Stimulated activated CD4-positive, alpha-beta T cell treated with anti-CD3 and anti-CD28 coated beads, Interleukin-1b, Interleukin-23, amount 100 ng/mL, for 1 hour (primary cell): ENCODE results near the gene CACNA1D.
"Not testable (repeated sequence)": the region's sequence is repeated elsewhere in the genome, so short reads cannot be mapped to it uniquely, and the experiment has no call there.

Experiments
- DNase-seq, 2 donors: peaks; one replicate each; pipeline ENCODE4 v3.0.0-alpha.2; 2020; ENCODE audit warnings: low read depth in 2 of 2

CACNA1D gene

DNA sequence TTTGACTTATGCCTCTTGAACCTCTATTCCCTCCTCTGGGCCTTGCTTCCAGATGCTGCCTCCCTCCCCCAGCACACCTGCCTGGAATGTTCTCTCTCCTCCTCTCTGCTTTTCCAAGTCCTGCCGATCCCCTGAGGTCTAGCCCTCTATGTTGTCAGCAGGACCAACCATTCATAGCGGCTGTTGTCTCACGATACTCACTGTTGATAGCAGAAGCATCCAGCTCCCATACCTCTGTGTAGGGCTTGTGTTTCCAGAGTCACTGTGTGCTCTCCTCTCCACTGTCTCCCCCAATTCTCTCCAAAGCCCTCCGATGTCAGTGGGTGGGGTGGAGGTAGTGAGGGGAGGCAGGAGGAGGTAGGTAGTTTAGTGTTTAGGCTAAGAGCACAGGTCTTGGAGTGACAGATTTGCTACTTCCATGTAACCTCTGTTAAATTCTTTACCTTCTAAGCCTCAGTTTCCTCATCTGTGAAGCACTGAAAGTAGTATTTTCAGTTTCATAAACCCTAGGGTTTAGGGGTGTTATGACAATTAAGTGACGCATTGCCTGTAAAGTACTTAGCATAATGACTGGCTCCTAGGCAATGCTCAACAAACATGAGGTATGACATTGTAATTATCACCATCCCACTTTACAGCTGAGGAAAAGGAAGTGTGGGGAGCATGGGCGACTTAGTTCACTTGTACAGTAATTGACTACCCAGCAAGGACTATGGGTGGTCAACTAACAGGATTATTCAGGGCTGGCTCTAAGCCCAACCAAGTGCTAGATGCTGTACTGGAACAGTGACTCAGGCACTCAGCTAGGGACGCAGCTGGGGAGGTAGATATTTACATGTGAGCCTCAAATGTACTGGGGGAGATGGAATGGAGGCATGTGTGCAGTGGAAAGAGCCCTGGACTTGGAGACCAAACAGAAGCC lies 122.8 kb downstream of the CACNA1D start:
- DNase-seq: no peak

DNA sequence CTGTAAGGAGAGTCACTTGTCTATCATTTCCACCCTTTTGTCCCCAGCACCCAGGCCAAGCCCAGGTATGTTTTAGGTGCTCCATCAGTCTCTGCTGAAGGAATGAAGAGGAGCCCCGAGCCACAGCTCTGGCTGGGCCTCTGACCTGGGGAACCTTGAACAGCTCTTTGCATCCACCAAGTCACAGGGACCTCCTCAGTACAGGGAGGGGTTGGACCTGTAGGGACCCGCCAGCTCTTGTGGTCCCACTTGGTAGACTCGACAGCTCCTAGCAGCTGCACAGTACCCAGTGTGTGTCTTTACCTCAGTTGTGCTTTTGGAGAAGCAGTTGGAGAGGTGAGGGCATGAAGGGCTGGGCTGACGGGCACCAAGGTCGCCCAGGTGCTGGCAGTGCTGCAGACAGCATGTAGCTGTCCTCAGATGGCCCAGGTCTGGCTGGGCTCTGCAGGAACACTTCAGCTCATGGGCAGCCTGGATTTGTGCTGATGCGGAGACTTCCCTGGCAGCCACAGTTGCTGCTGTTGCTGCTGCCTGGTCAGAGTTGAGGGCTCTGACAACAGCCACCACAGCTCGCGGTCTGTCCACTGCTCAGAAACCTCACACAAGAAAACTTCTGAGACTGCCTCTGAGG lies 123.6 kb downstream of the CACNA1D start:
- no peak for DNase-seq

DNA sequence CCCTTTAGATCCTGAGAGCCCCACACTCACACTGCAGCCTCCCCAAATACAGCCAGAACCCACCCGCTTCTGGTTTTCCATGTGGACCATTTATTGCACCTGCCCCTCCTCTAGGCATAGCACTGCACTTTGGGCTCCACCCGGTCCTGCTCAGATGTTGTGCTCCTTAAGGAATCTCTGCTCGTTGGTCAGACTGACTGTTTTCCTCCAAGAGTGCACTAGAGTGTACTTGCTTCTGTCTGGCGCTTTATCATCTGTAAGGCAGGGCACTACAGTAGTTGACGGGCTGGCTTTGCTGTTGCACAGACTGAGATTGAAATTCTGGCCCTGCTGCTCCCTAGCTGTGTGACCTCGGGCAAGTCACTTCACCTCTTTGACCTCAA lies 124.1 kb downstream of the CACNA1D start:
- no peak for DNase-seq

DNA sequence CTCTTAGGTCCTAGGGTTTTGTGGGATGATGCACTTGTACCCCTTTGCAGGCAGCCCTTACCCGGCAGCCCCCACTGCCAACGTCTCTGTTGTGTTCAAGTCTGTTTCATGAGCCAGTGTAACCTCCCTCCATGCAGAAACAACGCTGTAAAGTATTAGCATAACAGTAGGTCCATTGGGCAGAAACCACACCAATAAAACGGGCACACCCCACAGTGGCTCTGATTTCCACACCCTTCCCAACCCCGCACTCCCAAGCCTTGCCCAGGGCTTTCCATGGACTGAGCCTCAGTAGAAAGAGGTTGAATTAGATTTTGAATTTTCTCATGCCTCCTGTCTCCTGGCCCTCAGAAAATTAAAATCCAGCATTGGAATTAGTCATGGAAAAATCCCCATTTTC lies 124.5 kb downstream of the CACNA1D start:
- DNase-seq: no peak

DNA sequence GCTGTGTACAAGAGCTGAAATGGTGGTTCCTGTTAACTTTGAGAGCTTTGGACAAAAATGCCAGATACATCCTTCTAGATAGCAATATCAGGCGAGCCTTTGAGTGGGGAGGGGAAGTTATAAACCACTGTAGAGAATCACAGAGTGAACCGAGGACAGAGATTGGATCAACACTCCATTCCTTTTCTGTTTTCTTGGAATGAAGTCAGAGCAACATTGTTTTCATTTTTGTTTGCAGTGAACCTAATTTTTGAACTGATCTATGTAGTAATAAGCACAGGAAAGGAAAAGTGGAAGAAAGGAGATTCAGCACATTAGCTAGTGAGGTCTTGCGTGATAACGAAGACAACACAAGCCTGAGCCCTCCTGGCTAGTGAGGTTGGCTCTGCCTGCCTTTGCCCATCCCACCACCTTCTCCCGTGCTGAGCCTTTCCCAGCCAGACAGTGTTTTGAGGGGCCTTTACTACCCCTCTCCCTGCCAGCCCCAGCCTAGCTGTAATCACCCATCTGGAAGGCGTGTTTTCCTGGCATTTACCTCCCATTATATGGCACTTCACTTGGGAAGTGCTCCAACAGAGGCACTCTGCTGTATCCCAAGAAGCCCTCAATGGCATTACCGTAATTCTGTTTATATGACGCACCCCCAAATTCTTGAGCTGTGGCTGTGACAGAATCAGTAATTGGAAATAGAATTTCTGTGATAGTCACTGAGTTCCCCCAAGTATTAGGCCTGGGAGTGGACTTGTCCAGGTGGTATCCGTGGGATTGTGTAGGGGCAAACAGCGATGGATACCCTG lies 129.8 kb downstream of the CACNA1D start:
- no peak for DNase-seq

DNA sequence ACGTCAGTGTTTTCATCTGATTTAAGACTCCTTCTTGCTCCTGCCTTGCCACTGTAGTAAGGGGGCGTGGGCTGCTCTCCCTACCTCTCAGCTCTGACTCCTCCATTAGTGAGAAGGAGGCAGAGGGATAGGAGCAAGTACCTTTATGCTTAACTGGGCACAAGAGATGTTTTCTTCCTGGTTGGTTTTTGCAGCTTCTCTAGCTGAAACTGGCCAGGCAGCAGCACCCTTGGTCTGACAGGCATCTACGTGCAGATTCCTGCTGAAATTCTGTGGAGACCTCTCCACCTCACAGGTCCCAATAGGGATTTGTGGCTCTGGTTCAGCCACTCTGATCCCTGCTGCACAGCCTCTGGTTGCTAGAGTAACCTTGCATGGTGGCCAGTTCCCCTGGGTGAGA lies 132.5 kb downstream of the CACNA1D start:
- no peak for DNase-seq

DNA sequence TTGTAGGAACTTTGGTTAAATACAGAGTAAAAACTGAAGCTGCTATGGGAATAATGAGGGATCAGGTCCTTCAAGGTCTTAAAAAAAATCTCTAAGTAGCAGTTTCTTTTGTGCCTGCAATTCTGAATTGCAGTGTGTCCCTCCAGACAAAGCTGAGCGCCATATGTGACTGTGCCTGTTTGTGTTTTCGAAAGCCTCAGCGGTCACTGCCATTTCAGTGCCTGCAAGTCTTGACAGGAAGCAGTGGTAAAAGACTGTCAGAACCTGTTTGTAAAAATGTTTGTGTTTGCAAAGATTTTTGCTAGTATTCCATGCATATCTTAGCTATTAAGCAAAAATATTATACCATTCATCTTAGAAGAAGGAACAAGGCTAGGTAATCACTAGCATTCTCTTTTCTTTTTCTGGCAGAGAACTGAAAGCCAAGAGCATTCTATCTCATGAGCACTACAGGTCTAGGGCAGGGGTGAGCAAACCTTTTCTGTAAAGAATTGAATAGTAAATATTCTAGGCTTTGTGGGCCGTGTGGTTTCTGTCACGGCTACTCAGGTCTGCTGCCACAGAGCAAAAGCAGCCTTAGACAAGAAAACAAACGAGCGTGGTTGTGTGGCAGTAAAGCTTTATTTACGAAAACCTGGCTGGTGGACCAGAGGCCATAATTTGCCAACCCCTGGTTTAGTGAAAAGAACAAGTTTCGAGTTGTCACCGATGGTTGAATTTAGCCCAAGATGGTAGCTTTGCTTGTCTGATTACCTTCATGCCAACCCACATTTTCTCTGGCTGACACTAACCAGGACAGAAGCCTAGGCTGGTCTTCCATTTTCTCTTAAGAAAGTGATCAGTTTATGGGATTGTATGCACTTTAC lies 134.4 kb downstream of the CACNA1D start:
- DNase-seq: no peak

DNA sequence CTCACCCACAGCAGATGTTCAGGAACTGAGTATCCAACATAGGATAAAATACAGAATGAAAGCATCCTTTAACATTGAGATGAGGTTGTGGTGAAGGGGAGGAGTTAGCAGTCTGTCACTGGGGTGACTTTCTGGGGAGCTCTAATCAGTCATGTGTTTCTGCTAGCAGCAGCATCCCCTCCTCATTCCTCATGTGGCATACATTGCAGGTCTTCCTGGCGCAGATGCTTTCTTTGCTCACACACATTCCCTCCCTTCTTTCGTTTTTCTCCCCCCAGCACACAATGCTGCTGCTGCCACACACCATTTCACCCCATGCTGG lies 135.0 kb downstream of the CACNA1D start:
- no peak for DNase-seq

DNA sequence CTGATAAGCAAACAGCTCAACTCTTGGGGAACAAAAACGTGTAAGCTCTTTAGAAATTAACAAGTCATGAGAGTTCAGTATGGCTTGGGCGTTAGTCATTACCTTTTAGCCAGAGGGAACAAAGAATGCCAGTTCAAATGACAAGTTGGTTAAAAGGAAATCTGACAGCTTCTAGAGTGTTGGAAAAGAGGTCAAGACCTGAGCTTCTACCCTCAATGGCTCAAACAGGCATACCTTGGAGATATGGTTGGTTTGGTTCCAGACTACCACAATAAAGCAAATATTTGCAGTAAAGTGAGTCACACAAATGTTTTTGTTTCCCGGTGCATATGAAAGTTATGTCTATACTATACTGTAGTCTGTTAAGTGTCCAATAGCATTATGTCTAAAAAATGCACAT lies 136.1 kb downstream of the CACNA1D start:
- no peak for DNase-seq

DNA sequence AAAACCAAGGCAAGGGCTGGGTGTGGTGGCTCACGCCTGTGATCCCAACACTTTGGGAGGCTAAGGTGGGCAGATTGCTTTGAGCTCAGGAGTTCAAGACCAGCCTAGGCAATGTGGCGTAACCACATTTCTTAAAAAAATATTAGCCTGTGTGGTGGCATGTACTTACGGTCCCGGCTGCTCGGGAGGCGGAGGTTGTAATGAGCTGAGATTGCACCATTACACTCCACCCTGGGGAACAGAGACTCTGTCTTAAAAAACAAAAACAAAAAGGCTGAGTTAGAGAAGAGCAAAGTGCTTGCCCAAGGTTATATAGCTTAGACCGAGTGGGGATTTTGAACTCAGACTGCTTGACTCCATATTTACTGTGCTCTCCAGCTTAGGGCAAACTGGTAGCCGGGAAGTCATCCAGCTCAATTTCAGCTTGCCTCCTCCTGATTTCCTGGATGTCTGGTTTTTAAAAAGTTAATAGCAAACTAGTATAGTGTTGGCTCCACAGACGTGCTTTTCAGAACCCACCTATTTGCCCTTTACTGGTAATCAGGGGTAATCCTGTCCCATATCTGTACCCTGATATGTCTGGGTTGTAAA lies 138.9 kb downstream of the CACNA1D start:
- DNase-seq: no peak

DNA sequence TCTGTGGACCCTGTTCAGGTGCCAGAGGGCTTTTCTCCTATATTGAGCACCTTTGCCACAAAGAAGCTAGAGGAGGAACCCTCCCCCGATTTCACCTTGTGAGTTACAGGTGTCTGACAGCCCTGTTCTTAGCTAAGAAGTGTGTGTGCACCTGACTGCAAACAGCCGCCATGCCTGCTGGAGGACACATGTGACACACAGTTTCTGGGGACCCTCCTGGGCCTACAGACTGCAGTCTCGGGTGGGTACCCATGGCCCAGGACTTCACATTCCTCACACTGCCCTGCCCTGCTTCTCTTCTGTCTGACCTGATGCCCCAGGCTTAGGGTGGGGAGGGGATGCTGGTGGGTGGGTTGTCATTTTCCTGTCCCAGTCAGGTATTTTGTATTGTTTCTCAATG lies 140.6 kb downstream of the CACNA1D start:
- no peak for DNase-seq

DNA sequence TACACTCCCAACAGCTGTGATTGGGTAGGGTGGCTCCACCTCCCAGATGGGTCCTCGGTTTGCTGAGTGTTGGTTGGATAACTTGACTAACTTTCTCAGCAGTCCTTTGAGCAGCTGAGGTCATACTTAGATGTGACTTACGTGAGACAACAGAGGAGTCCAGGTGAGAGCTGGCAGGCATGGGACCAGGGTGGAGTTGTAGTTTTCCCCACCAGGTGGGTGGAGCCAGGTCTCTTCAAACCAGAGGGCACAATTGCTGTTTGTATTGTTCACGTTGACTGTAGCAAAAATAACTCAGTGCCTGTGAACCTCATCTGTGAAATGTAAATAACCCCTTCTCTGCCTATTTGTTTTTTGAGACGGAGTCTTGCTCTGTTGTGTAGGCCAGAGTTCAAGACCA lies 144.4 kb downstream of the CACNA1D start:
- not testable (repeated sequence) for DNase-seq

DNA sequence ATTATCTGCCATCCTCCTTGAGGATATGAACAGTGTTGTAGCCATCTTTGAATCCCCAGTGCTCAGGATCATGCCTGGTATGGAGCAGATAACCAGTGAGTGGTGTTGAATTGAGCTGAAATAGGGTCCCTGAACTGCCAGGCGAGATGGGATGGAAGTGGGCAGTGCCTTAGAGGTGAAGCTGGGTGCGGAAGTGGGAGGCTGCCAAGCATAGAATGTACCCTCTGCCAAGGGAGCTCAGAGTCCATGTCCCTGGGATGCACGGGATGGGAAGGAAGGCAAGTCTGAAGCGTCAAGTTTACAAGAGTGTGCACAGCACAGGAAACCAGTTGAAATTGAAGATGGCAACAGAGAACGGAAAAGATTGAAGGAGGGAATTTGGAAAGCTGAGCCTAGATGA lies 147.0 kb downstream of the CACNA1D start:
- no peak for DNase-seq

DNA sequence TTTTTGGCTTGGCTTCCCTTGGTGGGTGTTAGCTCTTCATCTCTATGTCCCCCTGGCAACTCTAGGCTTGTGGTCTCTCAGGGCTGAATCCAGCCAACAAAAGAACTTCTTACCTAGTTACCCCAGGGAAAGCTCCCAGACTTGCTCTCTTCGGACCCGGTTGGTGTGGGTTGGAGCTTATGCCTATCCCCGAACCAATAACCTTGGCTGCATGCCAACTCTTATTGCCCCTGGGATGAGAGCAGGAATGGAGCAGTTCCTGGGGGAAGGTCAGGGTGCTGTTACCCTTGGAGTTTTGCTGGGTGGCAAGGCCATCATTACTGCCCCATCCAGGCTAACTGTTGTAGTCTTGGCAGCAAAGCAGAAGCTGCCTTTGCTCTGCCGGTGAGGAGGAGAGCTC lies 147.8 kb downstream of the CACNA1D start:
- no peak for DNase-seq

DNA sequence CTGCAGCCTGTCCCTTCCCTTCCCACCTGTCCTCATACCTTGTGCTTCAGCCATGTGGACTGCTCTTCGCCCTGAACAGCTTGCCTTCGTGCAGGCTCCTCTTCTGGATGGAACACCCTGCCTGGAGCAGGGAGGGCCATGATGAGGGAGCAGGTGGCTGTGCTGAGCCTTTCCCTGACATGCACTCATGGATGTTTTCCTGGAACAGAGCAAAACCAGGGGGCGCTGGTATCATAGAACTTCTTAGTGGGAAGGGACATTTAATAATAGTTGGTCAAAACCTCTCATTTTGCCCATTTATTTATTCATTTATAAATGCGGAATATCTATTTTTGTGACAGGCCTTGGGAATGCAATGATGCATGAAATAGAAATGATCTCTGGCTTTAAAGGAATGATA lies 149.3 kb downstream of the CACNA1D start:
- no peak for DNase-seq

DNA sequence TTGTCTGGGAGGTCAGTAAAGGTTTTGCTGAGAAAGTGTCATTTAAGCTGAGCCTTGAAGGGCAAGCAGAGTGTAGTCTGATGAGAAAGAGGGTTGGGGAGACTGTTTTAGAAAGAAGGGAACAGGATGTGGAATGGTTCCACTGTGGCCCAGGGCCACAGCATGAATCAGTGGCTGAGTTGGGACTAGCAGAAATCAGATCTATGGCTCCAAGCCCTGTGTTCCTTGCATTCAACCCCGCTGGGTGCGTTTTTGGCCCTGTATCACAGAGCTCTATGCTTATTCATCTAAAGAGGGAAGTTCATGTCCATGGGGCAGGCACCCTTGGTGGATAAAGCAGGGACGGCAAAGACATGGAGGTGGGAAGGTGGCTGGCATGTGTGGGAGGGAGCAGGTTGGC lies 151.3 kb downstream of the CACNA1D start:
- no peak for DNase-seq

DNA sequence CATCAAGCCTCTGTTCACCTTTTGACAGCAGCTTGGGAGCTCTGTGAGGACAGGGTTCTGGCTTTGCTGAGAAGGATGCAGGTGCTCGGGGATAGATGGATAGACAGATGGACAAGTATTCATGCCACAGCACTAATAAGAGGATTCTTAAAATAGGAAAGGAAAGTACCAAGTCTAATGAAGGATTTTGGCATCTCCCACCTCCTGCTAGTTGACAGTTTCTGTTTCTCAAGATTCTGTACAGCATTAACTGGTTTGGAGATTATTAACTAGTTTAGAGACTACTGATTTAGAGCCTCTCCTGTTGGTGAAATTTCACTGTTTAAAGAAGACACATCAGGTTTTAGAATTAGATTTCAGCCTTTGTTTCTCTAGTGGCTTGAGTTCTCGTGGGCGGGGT lies 152.3 kb downstream of the CACNA1D start:
- DNase-seq: no peak

DNA sequence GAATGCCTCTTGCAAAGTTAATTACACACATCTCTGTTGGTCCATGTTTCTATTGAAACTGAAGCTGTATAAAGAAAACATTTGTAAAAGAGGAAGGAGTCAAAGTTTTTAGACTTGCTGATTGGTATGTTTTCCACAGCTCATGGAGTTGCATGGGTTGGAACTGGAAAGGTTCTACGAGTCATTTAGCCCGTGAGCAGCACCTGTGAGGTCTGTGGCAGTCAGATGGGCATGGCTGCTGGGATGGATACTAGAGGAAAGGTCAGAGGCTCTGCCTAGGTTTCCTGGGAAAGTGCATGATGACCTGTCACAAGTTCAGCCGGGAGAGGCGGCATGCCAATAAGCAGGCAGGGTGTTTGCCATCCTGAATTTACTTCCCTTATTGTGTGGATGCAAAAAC lies 155.4 kb downstream of the CACNA1D start:
- DNase-seq: no peak

DNA sequence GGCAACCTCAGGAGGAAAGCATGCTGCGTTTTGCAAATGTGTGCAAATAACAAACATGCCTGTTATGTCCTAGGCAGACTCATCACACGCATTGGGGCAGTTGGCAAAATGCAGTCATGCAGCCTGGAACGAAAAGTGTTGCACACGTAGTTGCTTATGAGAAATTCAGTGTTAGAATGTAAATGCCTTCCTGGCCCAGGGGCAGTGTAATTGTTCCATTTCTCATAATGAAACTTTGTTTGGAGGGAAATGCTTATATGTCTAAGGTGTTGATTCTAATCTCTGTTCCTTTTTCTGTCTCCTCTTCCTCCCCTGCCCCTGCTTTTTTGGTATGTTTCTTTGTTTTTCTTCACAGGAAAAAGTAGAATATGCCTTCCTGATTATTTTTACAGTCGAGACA lies 156.0 kb downstream of the CACNA1D start:
- no peak for DNase-seq

DNA sequence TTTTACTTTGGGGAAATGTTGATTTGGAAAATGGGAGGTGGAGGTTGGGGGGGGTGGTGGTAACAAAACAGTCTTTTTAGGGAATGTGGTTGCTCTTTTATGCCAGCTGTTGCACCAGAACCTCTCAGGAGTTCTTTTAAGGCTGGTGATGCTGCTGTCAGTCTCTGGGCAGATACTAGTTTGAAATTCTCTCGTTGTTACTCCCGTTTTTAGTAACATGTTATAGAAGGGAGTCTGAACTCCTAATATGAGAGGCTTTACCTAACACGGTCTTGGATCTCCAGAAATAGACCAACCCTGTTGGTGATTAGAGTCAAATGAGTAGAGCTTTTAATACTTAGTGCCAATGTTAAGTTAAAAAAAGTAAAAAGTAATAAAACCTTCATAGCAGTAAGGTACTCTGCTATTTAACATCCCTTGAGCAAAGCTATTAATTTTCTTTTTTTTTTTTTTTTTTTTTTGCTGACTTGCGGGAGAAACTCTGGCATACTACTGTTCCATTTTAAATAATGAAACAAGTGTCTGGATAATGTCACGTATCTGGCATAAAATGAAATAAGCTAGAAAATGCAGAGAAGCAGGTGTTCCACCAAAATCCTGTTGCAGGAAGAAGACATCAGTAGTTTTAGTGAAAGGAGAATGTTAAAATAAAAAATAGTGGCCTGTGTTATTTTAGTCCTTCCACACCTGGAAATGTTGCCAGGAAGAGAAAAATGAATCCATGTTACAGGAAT lies 156.7 kb downstream of the CACNA1D start:
- no peak for DNase-seq

DNA sequence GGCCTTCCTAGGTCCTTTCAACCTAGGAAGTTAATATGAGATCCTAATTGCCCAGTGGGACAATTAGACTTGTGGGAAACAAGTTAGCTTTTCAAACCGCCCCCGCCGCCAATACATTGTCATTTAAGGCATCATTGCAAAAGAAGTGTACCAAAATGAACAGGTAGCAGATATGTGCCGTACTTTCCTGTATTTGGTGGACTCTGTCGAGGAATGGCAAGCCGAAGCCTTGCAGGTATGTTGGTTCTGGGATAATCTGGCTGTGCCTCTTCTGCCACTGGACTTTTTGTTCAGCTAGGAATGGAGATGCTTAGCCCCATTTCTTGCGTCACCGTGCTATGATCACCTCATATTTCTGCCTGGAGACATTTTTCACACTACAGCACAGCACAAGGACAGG lies 157.5 kb downstream of the CACNA1D start:
- DNase-seq: no peak
